ENCODE data around the gene AGPAT4. TPM values are rescaled to one million over a fixed set of nuclear protein-coding genes. Genes with fewer than 3 reads are reported as not detected.

Gene AGPAT4
- polyA plus RNA-seq, 2 of the 4 experiments (the other 2 are of a cell fraction) = 2.1 to 3.7 TPM

GRCh38 chr6:161115468-161115867, 158.4 kb downstream of the AGPAT4 start:
- WGBS (ENCODE audit: missing lambda C conversion rate) = 86% methylated on average over 3 of the region's 3 CpGs
- Histone ChIP-seq H3K4me3 (no peak overlapping the region), H3K4me2 (no peak overlapping the region), H3K4me1 (no peaks in the 10 kb centered on the region), H3K9me3 (no peaks in the 10 kb centered on the region), H3K27ac (no peak overlapping the region)
- no peak for FAIRE-seq
- POLR2A ChIA-PET = no interaction called here
- no peak for DNase-seq (ENCODE audit: low read depth in 1 of 2, low spot score in 1 of 2)
- CTCF ChIA-PET = interaction anchor here (1.5 kb wide), 1 partner anchor 382 kb away, joined by 3 read pairs; no protein-coding TSS in a partner anchor
- TF ChIP-seq JUNB (IDR thresholded peaks at IDR 0.05) (no peak), MAX (IDR thresholded peaks at IDR 0.05) (no peak), ZSCAN20 (CRISPR knock-in tag; IDR thresholded peaks at IDR 0.05) (no peak), ESRRA (IDR thresholded peaks at IDR 0.05; ENCODE audit: borderline replicate concordance, low read length) (no peak), REST (IDR thresholded peaks at IDR 0.05) (no peak), CEBPB (IDR thresholded peaks at IDR 0.05) (no peak), CBX8 (IDR thresholded peaks at IDR 0.05) (no peak), HES2 (IDR thresholded peaks at IDR 0.05) (no peak), POLR2A (IDR thresholded peaks at IDR 0.05; ENCODE audit: low read length) (no peak), PHF8 (IDR thresholded peaks at IDR 0.05; ENCODE audit: borderline replicate concordance, low read depth) (no peak), HOXA7 (CRISPR knock-in tag; IDR thresholded peaks at IDR 0.05) (no peak), FOSL2 (IDR thresholded peaks at IDR 0.05) (no peak), FOSL2 (CRISPR knock-in tag; IDR thresholded peaks at IDR 0.05) (no peak), NR3C1 (IDR thresholded peaks at IDR 0.05) (no peak), JUN (IDR thresholded peaks at IDR 0.05) (no peak), CHD2 (IDR thresholded peaks at IDR 0.05; ENCODE audit: low read length, partially characterized antibody) (no peak)
- no peak for ATAC-seq

GRCh38 chr6:161111261-161111660, 162.6 kb downstream of the AGPAT4 start:
- Histone ChIP-seq H3K9me3 (no peaks in the 10 kb centered on the region), H3K4me2 (no peak overlapping the region), H3K4me1 (no peaks in the 10 kb centered on the region), H3K4me3 (no peak overlapping the region), H3K27ac (no peak overlapping the region)
- CTCF ChIA-PET = interaction anchor here (1.0 kb wide), 1 partner anchor 10 kb away, joined by 3 read pairs; no protein-coding TSS in a partner anchor
- ATAC-seq = no peak
- DNase-seq (ENCODE audit: low read depth in 1 of 2, low spot score in 1 of 2) = no peak
- 93% methylated on average over 4 of the region's 4 CpGs for WGBS (ENCODE audit: missing lambda C conversion rate)
- no peak for FAIRE-seq
- POLR2A ChIA-PET = no interaction called here
- TF ChIP-seq HOXA7 (CRISPR knock-in tag; IDR thresholded peaks at IDR 0.05) (no peak), HOXB5 (CRISPR knock-in tag; IDR thresholded peaks at IDR 0.05) (no peak), POLR2A (IDR thresholded peaks at IDR 0.05; ENCODE audit: low read length) (no peak), FOSB (CRISPR knock-in tag; IDR thresholded peaks at IDR 0.05) (no peak), FOXS1 (CRISPR knock-in tag; IDR thresholded peaks at IDR 0.05) (no peak), USF2 (IDR thresholded peaks at IDR 0.05) (no peak), ZNF302 (CRISPR knock-in tag; IDR thresholded peaks at IDR 0.05) (no peak)

Measured in A549 (cell line).